ENCODE measurements around the gene PPHLN1.

The PPHLN1 gene

GRCh38 chr12:42407306-42407705 lies 81.3 kb downstream of the PPHLN1 start:
- H3K36me3 ChIP-seq (replicated peaks), result no peaks in the 10 kb centered on the region
- H3K9me3 ChIP-seq, result no peaks in the 10 kb centered on the region
- no peak overlapping the region for H3K4me3 ChIP-seq
- in situ Hi-C loops (cut with MboI; ENCODE audit: low sequenced_read_pairs), result no loop called here
- no peak for DNase-seq (ENCODE audit: low spot score in 2 of 2)
- H3K27me3 ChIP-seq (ENCODE audit: low read depth), result no peaks in the 10 kb centered on the region
- peaks cover 42% of the 10 kb centered on the region for H3K4me1 ChIP-seq

GRCh38 chr12:42409471-42409870 lies 83.5 kb downstream of the PPHLN1 start:
- H3K9me3 ChIP-seq, result no peaks in the 10 kb centered on the region
- in situ Hi-C loops (cut with MboI; ENCODE audit: low sequenced_read_pairs), result no loop called here
- peak in 1 of 2 experiments; percentile 10 for DNase-seq (ENCODE audit: low spot score in 2 of 2)
- H3K4me3 ChIP-seq, result no peak overlapping the region
- H3K36me3 ChIP-seq (replicated peaks), result no peaks in the 10 kb centered on the region
- H3K27me3 ChIP-seq (ENCODE audit: low read depth), result no peaks in the 10 kb centered on the region
- H3K4me1 ChIP-seq, result peaks cover 32% of the 10 kb centered on the region

GRCh38 chr12:42410340-42410739 lies 84.4 kb downstream of the PPHLN1 start:
- Histone ChIP-seq H3K36me3 (replicated peaks) (no peaks in the 10 kb centered on the region), H3K4me3 (no peak overlapping the region), H3K9me3 (no peaks in the 10 kb centered on the region), H3K4me1 (peaks cover 27% of the 10 kb centered on the region), H3K27me3 (ENCODE audit: low read depth) (no peaks in the 10 kb centered on the region)
- no peak for DNase-seq (ENCODE audit: low spot score in 2 of 2)
- in situ Hi-C loops (cut with MboI; ENCODE audit: low sequenced_read_pairs), result no loop called here

- DNase-seq (ENCODE audit: low spot score in 2 of 2), result no peak
- Histone ChIP-seq H3K9me3 (no peaks in the 10 kb centered on the region), H3K27me3 (ENCODE audit: low read depth) (no peaks in the 10 kb centered on the region), H3K4me1 (peaks cover 19% of the 10 kb centered on the region), H3K36me3 (replicated peaks) (no peaks in the 10 kb centered on the region), H3K4me3 (no peak overlapping the region)
- in situ Hi-C loops (cut with MboI; ENCODE audit: low sequenced_read_pairs), result no loop called here
Observed at GRCh38 chr12:42420395-42420794, 94.4 kb downstream of the PPHLN1 start.

GRCh38 chr12:42421844-42422779 lies 96.1 kb downstream of the PPHLN1 start:
- in situ Hi-C loops (cut with MboI; ENCODE audit: low sequenced_read_pairs), result no loop called here
- DNase-seq (ENCODE audit: low spot score in 2 of 2), result no peak
- H3K27me3 ChIP-seq (ENCODE audit: low read depth), result no peaks in the 10 kb centered on the region

DNA sequence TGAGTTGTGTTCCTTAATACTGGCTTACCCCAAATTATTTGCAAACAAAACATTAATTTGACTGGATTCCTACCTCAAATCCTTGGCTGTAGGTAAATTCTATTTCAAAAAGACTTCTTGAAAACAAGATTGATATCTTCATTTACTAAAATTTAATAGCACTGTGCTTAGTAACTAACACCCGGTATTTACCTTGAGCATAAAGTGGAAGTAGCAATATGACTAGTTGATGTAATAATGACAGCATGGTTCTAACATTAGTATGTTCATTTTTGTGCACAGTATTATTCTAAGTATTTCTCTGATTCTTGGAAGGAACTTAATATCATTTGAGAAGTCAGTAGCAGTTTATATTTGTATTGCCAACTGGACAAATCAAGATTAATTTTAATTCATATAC lies 96.8 kb downstream of the PPHLN1 start:
- in situ Hi-C loops (cut with MboI; ENCODE audit: low sequenced_read_pairs), result no loop called here
- no peak for DNase-seq (ENCODE audit: low spot score in 2 of 2)
- Histone ChIP-seq H3K4me3 (no peak overlapping the region), H3K4me1 (peaks cover 31% of the 10 kb centered on the region), H3K36me3 (replicated peaks) (peaks cover 3% of the 10 kb centered on the region), H3K27me3 (ENCODE audit: low read depth) (no peaks in the 10 kb centered on the region), H3K9me3 (no peaks in the 10 kb centered on the region)

More at GRCh38 chr12:42421844-42422779, 96.1 kb downstream of the PPHLN1 start:
- Histone ChIP-seq H3K36me3 (replicated peaks) (no peaks in the 10 kb centered on the region; the same call in 1 of the 2 replicates), H3K4me1 (peaks cover 31% of the 10 kb centered on the region), H3K4me3 (no peak overlapping the region), H3K9me3 (no peaks in the 10 kb centered on the region)

GRCh38 chr12:42426746-42427145 lies 100.8 kb downstream of the PPHLN1 start:
- DNase-seq (ENCODE audit: low spot score in 2 of 2), result no peak

GRCh38 chr12:42428850-42429249 lies 102.9 kb downstream of the PPHLN1 start:
- Histone ChIP-seq H3K4me1 (peaks cover 12% of the 10 kb centered on the region), H3K4me3 (no peak overlapping the region), H3K36me3 (replicated peaks) (peaks cover 3% of the 10 kb centered on the region), H3K9me3 (no peaks in the 10 kb centered on the region), H3K27me3 (ENCODE audit: low read depth) (no peaks in the 10 kb centered on the region)
- in situ Hi-C loops (cut with MboI; ENCODE audit: low sequenced_read_pairs), result no loop called here
- no peak for DNase-seq (ENCODE audit: low spot score in 2 of 2)

More at GRCh38 chr12:42426746-42427145, 100.8 kb downstream of the PPHLN1 start:
- H3K4me3 ChIP-seq, result no peak overlapping the region
- no peaks in the 10 kb centered on the region for H3K27me3 ChIP-seq (ENCODE audit: low read depth)
- peaks cover 3% of the 10 kb centered on the region for H3K36me3 ChIP-seq (replicated peaks)
- peaks cover 31% of the 10 kb centered on the region for H3K4me1 ChIP-seq
- H3K9me3 ChIP-seq, result no peaks in the 10 kb centered on the region
- in situ Hi-C loops (cut with MboI; ENCODE audit: low sequenced_read_pairs), result no loop called here

- H3K9me3 ChIP-seq, result no peaks in the 10 kb centered on the region
- in situ Hi-C loops (cut with MboI; ENCODE audit: low sequenced_read_pairs), result no loop called here
- no peaks in the 10 kb centered on the region; the same call in none of the 2 replicates for H3K36me3 ChIP-seq (replicated peaks)
- H3K4me1 ChIP-seq, result no peaks in the 10 kb centered on the region
- DNase-seq (ENCODE audit: low spot score in 2 of 2), result no peak
- H3K27me3 ChIP-seq (ENCODE audit: low read depth), result no peaks in the 10 kb centered on the region
- no peak overlapping the region for H3K4me3 ChIP-seq
Observed at GRCh38 chr12:42432517-42433140, 106.7 kb downstream of the PPHLN1 start.

GRCh38 chr12:42440608-42441007 lies 114.6 kb downstream of the PPHLN1 start:
- no peak for DNase-seq (ENCODE audit: low spot score in 2 of 2)
- Histone ChIP-seq H3K27me3 (ENCODE audit: low read depth) (no peaks in the 10 kb centered on the region), H3K4me1 (peaks cover 17% of the 10 kb centered on the region), H3K36me3 (replicated peaks) (peaks cover 10% of the 10 kb centered on the region; the same call in 1 of the 2 replicates), H3K9me3 (no peaks in the 10 kb centered on the region), H3K4me3 (no peak overlapping the region)
- in situ Hi-C loops (cut with MboI; ENCODE audit: low sequenced_read_pairs), result no loop called here

DNA sequence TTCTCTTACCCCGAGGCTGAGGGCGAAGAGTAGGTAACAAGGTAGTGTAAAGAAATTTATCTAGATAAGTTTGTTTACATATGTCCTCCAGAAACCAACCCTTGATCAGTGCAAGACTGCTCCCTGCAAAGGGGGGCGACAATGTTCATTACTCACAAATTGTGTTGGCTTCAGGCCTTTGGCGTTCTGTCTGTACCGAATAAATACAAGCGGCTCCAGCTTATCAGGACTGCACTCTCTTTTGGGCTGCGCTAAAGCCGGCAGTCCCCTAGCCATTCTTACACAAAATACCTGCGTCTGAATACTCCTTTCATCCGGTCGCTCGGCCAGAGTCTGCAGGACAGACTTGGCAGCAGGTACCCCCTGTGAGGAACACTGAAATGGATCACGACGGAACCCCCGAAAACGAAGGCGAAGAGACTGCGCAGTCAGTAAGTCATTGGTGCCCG lies 116.4 kb downstream of the PPHLN1 start:
- peaks cover 10% of the 10 kb centered on the region; the same call in 1 of the 2 replicates for H3K36me3 ChIP-seq (replicated peaks)
- in situ Hi-C loops (cut with MboI; ENCODE audit: low sequenced_read_pairs), result no loop called here
- H3K27me3 ChIP-seq (ENCODE audit: low read depth), result no peaks in the 10 kb centered on the region
- no peak for DNase-seq (ENCODE audit: low spot score in 2 of 2)
- peaks cover 26% of the 10 kb centered on the region for H3K4me1 ChIP-seq
- no peak overlapping the region for H3K4me3 ChIP-seq
- no peaks in the 10 kb centered on the region for H3K9me3 ChIP-seq

- Histone ChIP-seq H3K36me3 (replicated peaks) (peaks cover 10% of the 10 kb centered on the region; the same call in 1 of the 2 replicates), H3K4me3 (no peak overlapping the region)
Observed at GRCh38 chr12:42442888-42443287, 116.9 kb downstream of the PPHLN1 start.

DNA sequence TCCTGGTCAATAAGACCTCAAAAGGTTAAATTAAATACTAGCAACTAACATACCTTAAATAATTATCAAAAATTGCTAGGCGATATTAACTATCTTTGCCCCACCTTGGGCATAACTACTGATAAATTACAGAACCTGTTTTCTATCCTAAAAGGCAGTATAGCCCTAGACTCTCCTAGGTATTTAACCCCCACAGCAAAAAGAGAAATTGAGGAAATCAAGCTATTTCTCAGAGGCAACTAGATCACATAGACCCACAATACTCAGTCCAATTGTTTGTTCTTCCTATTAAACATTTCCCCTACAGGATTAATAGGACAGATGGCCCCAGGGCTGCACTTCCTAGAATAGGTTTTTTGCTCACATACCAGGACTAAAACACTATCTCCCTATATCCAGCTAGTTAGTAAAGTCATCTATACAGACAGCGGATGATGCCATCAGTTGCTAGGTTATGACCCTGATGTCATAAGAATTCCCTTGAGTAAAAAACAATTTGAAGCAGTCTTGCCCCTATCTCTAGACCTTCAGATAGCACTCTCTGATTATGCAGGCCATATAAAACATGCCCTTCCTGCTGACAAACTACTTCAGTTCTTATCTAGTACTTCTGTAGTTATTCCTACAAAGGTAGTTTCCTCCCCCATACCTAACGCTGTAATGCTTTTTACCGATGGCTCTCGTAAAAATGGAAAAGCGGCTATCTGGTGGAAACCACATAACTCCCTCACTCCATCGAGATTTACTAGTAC lies 118.4 kb downstream of the PPHLN1 start:
- H3K4me3 ChIP-seq, result no peak overlapping the region
- in situ Hi-C loops (cut with MboI; ENCODE audit: low sequenced_read_pairs), result no loop called here
- peaks cover 19% of the 10 kb centered on the region for H3K36me3 ChIP-seq (replicated peaks)
- DNase-seq (ENCODE audit: low spot score in 2 of 2), result no peak
- H3K27me3 ChIP-seq (ENCODE audit: low read depth), result no peaks in the 10 kb centered on the region
- peaks cover 32% of the 10 kb centered on the region for H3K4me1 ChIP-seq
- no peaks in the 10 kb centered on the region; the same call in 1 of the 2 replicates for H3K9me3 ChIP-seq

More at GRCh38 chr12:42442888-42443287, 116.9 kb downstream of the PPHLN1 start:
- H3K27me3 ChIP-seq (ENCODE audit: low read depth), result no peaks in the 10 kb centered on the region
- H3K9me3 ChIP-seq, result no peaks in the 10 kb centered on the region
- no peak for DNase-seq (ENCODE audit: low spot score in 2 of 2)
- H3K4me1 ChIP-seq, result peaks cover 30% of the 10 kb centered on the region
- in situ Hi-C loops (cut with MboI; ENCODE audit: low sequenced_read_pairs), result no loop called here
